HG03460 (cell line): ENCODE results near the gene CBLB.
"Not testable (repeated sequence)": the region's sequence is repeated elsewhere in the genome, so short reads cannot be mapped to it uniquely, and the experiment has no call there.

ENCODE experiments used
- ATAC-seq: cut with Tn5 transposase; IDR thresholded peaks from one replicate; pipeline ENCODE4 v1.9.1; 2021; ENCODE audit not compliant: unreplicated experiment

Gene CBLB

GRCh38 chr3:105762214-105762613, 106.6 kb downstream of the CBLB start:
- ATAC-seq: not testable (repeated sequence)

DNA sequence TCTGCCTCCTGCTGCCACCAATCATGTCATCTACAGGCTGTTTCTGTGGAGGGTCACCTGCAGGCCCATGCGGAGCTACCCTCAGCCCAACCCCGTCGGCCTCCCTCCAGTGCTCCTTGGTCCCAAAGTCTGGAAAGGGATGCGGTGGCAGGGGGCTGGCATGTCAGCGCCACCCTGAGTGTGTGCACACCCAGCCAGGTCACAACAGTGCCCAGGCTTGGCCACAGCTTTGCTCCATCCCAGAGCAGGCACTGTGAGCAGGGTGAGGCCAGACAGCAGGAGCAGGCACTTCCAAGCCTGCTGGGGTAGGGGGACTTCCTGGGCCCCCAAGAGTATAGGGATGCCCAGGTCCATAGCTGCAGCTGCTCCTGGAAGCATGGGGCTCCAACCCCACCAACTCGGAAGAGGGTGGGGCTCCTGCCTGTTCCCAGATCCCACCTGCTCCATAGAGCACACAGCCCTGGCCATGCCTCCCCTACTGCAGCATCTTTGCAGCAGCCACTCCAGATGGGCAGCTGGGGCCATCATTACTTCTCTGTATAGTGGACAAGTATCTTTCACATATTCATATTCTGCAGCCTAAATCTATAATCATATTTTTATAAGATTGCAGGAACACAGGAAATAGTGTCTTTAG, 109.3 kb downstream of the CBLB start:
- ATAC-seq: no peak

GRCh38 chr3:105758451-105758850, 110.4 kb downstream of the CBLB start:
- ATAC-seq: no peak

DNA sequence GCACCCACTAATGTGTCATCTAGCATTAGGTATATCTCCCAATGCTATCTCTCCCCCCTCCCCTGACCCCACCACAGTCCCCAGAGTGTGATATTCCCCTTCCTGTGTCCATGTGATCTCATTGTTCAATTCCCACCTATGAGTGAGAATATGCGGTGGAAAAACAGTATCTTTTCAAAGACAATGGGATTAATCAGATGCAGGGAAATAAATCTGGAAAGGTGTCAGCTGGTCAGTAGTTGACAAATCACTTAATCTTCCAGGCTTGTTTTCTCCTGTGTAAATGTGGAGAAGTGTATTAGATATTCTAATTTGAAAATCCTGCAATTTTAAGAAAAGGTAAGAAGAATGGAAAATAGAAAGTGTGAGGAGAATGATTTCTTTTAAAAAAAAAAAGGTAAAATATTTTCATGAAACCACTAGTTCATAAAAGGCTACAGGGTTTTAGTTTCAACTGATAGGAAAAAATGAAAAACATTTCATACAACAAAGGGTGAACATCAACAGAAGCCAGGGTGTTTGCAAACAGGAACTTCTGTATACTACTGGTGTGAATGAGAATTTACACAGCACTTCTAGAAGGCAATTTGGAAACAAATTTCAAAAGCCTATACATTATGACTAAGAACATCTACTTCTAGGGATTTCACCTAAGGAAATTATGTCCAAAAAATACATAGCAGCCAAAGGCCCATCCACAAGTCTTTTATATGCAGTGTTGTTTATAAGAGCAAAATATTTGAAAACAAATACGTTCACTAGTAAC, 113.5 kb downstream of the CBLB start:
- no peak for ATAC-seq

GRCh38 chr3:105752791-105753415, 115.9 kb downstream of the CBLB start:
- no peak for ATAC-seq

DNA sequence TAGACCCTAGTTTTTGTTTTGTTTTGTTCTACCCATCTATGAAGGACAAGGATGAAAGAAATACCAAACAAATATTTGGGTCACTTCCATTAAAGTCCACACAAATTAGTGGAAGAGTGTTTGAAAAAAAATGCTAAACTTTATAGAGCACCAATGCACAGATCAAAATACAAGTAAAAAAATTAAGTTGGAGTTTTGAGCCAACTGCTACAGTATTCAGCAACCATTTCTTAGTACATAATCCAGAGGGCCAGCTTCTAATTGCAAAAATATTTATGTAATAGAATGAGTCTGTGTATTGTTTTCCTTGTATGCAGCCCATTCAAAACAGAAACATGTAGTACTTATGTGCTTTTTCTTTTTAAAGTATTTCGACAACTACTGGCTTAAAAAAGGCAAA, 121.1 kb downstream of the CBLB start:
- no peak for ATAC-seq

DNA sequence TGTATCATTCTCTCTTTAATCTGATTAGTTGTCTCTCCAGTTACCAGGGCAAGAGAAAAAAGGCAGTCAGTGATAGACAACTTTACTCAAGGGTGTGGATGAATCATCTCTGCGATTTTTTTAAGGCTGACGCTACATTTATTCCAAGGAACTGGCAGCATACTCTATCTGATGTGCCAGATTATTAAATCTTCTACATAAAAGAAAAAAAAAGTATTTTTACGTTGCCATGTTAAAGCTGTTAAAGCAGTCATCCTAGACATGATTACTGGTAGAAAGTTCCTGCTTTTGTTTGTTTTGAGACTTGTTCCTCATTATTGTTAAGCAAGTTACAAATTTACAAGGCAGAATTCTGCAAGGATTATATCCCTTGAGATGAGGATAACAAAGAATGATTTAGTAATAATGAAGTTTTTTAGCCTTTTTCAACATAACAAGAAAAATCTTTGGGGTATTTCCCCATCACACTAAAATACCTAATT, 121.7 kb downstream of the CBLB start:
- no peak for ATAC-seq

- ATAC-seq: peak; percentile 86
These were observed 122.4 kb downstream of the CBLB start for GRCh38 chr3:105746231-105746996.

DNA sequence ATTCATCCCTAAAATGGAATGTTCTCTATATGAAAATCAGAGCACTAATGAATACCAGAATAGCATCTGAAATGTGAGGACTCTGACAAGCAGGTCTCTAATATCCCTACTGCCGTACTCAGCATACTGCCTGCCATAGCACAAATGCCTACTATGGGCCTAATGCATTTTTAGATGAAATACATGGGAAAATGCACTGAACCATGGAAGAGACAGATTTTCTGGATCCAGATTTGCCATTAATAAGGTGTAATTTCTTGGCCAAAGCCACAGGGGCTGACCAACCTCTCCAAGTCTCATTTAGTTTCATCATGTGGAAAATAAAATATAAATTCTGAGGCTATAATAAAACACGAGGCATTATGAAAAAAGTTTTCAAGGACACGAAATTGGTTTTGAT, 123.8 kb downstream of the CBLB start:
- ATAC-seq: no peak

DNA sequence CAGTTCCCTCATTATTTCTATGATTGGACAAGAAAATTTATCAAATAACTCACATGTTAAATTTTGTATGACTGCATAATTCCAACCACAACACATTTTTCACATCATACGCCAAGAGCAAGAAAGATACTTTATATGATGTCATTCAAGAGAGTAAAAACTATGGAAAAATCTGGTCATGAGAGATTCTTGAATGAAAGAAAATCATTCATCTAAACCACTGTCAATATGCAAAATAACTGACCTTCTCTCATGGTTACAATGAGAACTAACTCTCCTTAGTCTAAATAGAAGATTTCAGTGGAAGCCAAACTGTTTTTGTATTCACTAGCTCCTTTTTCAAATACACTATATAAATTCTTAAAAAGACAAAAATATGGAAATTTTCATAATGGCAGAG, 124.6 kb downstream of the CBLB start:
- no peak for ATAC-seq

DNA sequence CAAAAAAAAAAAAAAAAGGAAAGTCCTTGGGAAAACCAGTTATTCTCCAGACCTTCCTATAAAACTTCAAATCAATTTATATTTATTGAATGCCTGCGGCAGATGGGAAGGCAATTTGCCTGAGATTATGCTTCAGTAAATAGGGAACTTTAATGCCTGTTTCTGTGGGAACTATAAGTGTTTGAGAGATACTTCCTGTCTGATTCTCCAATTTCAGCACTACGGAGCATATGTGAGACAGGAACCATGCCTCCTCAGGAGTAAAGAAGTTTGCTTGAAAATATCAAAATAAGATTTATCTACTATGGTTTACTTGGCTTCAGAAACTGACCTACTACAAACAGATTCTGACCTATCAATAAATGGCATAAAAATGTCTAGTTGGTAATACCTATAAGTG, 135.5 kb downstream of the CBLB start:
- ATAC-seq: no peak

DNA sequence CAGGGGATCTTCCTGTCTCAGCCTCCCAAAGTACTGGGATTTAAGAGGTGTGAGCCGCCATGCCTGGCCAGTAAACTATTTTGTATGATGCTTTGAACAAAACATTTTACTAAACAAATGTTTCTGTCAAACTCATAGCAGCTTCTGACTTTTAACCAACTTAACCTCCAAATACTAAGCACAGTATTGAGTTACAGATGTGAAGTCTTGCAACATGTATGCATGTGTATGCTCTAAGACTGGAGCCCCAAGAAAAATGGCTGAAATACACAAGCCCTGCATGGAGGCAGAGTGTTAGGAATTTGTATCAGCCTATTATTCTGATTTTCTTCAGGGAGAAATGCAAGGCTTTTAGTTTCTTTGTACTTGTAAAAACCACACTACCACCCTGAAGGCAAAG, 137.1 kb downstream of the CBLB start:
- no peak for ATAC-seq

- no peak for ATAC-seq
These were observed 137.9 kb downstream of the CBLB start for GRCh38 chr3:105730801-105731354.

GRCh38 chr3:105729667-105730066, 139.1 kb downstream of the CBLB start:
- ATAC-seq: no peak

GRCh38 chr3:105728771-105729312, 140.0 kb downstream of the CBLB start:
- ATAC-seq: no peak

- ATAC-seq: not testable (repeated sequence)
These were observed 141.8 kb downstream of the CBLB start for GRCh38 chr3:105727036-105727435.

DNA sequence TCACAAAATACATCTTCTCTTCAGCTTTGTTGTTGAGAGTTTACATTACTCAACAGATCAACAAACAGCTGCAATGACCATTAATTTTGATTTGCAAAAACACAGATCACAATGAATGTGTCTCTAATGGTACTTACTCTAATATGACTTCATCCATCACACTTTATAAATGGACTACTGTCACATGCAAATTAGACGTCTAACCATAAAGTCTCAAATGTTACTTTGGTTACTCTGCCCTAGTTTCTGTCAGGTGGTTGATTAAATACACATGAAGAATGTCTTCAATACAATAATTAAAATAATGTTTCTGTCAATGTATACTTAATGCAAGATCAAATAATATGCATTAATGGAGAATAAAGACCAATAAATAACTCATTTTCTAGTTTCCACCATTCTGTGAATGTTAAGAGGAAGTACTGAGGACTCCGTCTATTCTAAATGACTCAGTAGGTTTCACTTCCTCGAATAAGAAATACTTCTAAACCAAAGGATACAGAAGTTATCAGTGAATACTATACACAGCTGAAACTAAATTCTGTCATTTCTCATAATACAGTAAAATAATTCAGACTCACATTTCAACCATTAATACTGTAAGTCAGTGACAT, 145.8 kb downstream of the CBLB start:
- peak; percentile 100 for ATAC-seq

DNA sequence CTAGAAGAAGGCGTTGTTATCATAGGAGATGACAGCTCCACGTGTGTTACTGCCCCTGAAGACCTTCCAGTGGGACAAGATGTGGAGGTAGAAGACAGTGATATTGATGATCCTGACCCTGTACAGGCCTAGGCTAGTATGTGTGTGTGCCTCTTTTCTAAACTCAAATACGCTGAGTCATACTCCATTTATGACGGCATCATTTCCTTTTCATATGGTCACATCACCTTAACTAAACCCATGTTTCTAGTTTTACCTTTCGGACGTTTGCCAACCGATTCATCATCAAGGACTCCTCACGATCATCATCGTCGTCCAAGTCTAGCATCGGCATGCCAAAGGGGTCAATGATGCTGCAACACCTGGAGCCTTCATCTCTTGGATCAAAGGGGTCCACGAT, 149.0 kb downstream of the CBLB start:
- ATAC-seq: no peak

GRCh38 chr3:105715372-105715771, 153.4 kb downstream of the CBLB start:
- ATAC-seq: no peak

- no peak for ATAC-seq
These were observed 154.4 kb downstream of the CBLB start for GRCh38 chr3:105714453-105714852.
